ENCODE data around the gene RRAS.
"Not testable (repeated sequence)": the region's sequence is repeated elsewhere in the genome, so short reads cannot be mapped to it uniquely, and the experiment has no call there.

The RRAS gene

GRCh38 chr19:49641688-49642491 is 1.9 kb upstream of the RRAS start, which contains the start of gene SCAF1:
Gene SCAF1, plus strand, starts transcription at chr19:49642209. Its CDS starts 2,818 bp downstream, at chr19:49645027.
- TF ChIP-seq CTCF (IDR thresholded peaks at IDR 0.05; ENCODE audit: low read depth, low read length, missing control alignments), result no peak
- peak within 1 kb of the TSS; percentile 100 for H3K4me3 ChIP-seq (ENCODE audit: low read depth, low read length)
- in situ Hi-C loops (cut with HindIII; ENCODE audit: low sequenced_read_pairs), result loop anchor here (10.0 kb wide), 1 partner anchor 127 kb away; the partner anchor contains the start of gene FCGRT
- DNase-seq (ENCODE audit: low read depth), result peak; percentile 99

GRCh38 chr19:49639401-49640112 is 386 bp downstream of the RRAS start:
- no peak for TF ChIP-seq CTCF (IDR thresholded peaks at IDR 0.05; ENCODE audit: low read depth, low read length, missing control alignments)
- no peak for DNase-seq (ENCODE audit: low read depth)
- peak overlapping the region; percentile 69 for H3K4me3 ChIP-seq (ENCODE audit: low read depth, low read length)
- in situ Hi-C loops (cut with HindIII; ENCODE audit: low sequenced_read_pairs), result loop anchor here (10.0 kb wide), 1 partner anchor 125 kb away; the partner anchor contains the start of gene FCGRT

GRCh38 chr19:49637821-49638738 is 1.9 kb downstream of the RRAS start:
- no peak for DNase-seq (ENCODE audit: low read depth)
- in situ Hi-C loops (cut with HindIII; ENCODE audit: low sequenced_read_pairs), result no loop called here
- peak overlapping the region; percentile 69 for H3K4me3 ChIP-seq (ENCODE audit: low read depth, low read length)
- no peak for TF ChIP-seq CTCF (IDR thresholded peaks at IDR 0.05; ENCODE audit: low read depth, low read length, missing control alignments)

- TF ChIP-seq CTCF (IDR thresholded peaks at IDR 0.05; ENCODE audit: low read depth, low read length, missing control alignments), result no peak
- H3K4me3 ChIP-seq (ENCODE audit: low read depth, low read length), result no peak overlapping the region
- in situ Hi-C loops (cut with HindIII; ENCODE audit: low sequenced_read_pairs), result no loop called here
- no peak for DNase-seq (ENCODE audit: low read depth)
Measured at GRCh38 chr19:49636233-49636932, 3.6 kb downstream of the RRAS start.

- TF ChIP-seq CTCF (IDR thresholded peaks at IDR 0.05; ENCODE audit: low read depth, low read length, missing control alignments), result peak; percentile 21
- H3K4me3 ChIP-seq (ENCODE audit: low read depth, low read length), result no peak overlapping the region
- in situ Hi-C loops (cut with HindIII; ENCODE audit: low sequenced_read_pairs), result no loop called here
- DNase-seq (ENCODE audit: low read depth), result no peak
Measured at GRCh38 chr19:49635530-49636232, 4.3 kb downstream of the RRAS start.

- in situ Hi-C loops (cut with HindIII; ENCODE audit: low sequenced_read_pairs); H3K4me3 ChIP-seq (ENCODE audit: low read depth, low read length); DNase-seq (ENCODE audit: low read depth): not testable (repeated sequence)
Measured at GRCh38 chr19:49633273-49633672, 6.7 kb downstream of the RRAS start.
